ENCODE data around the gene NAB2.

DNA sequence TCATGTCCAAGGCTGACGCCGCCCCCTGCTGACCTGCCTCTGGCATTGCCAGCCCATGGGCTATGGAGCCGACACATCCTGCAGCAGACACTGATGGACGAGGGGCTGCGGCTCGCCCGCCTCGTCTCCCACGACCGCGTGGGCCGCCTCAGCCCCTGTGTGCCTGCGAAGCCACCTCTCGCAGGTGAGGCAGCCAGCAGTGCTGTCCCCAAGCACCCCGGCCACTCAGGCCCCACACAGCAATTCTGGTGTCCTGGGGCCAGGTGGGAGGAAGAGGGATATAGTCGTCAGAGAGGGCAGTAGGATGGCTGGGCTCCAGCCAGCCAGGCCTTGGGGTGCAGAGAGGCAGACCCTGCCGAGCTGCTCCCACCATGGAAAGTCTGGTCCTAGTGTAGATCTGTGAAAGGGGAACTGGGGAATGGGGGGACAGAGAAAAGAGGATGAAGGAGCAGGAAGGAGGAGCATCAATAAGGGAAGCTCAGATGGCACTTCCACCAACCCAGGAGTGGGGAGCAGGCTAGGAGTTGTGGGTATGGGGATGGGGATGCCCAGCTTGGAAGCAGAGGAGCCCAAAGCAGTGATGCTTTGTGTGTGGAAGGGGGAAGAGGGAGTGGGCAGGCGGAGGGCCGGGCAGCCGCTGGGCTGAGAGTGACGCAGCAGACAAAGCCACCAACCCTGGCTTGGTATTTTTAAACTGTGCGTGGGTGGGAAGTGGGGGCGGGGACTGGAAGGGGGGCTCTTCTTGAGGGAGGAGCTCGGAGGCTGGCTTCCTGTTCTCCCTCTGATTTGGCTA is 4.7 kb downstream of the NAB2 start:
- TF ChIP-seq RNF2 (IDR thresholded peaks at IDR 0.05; ENCODE audit: borderline replicate concordance, low read depth): no peak
- TF ChIP-seq NFE2L2 (conservative IDR thresholded peaks at IDR 0.05; ENCODE audit: low read length): no peak; the same call in 1 of the 2 replicates
- TF ChIP-seq, protein P1, sequence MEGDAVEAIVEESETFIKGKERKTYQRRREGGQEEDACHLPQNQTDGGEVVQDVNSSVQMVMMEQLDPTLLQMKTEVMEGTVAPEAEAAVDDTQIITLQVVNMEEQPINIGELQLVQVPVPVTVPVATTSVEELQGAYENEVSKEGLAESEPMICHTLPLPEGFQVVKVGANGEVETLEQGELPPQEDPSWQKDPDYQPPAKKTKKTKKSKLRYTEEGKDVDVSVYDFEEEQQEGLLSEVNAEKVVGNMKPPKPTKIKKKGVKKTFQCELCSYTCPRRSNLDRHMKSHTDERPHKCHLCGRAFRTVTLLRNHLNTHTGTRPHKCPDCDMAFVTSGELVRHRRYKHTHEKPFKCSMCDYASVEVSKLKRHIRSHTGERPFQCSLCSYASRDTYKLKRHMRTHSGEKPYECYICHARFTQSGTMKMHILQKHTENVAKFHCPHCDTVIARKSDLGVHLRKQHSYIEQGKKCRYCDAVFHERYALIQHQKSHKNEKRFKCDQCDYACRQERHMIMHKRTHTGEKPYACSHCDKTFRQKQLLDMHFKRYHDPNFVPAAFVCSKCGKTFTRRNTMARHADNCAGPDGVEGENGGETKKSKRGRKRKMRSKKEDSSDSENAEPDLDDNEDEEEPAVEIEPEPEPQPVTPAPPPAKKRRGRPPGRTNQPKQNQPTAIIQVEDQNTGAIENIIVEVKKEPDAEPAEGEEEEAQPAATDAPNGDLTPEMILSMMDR (IDR thresholded peaks at IDR 0.05): peak; percentile 60

All from A549 (cell line).